GM21737 (cell line): ENCODE measurements around the gene PRSS48.
"Not testable (repeated sequence)": the region's sequence is repeated elsewhere in the genome, so short reads cannot be mapped to it uniquely, and the experiment has no call there.

Experiments used
- ATAC-seq: cut with Tn5 transposase; IDR thresholded peaks from one replicate; pipeline ENCODE4 v1.9.1; 2021; ENCODE audit warnings: mild to moderate bottlenecking, moderate library complexity; ENCODE audit not compliant: unreplicated experiment

PRSS48 gene

GRCh38 chr4:151315212-151315886, 38.4 kb downstream of the PRSS48 start:
- ATAC-seq = no peak

GRCh38 chr4:151316645-151317044, 39.7 kb downstream of the PRSS48 start:
- ATAC-seq = no peak

DNA sequence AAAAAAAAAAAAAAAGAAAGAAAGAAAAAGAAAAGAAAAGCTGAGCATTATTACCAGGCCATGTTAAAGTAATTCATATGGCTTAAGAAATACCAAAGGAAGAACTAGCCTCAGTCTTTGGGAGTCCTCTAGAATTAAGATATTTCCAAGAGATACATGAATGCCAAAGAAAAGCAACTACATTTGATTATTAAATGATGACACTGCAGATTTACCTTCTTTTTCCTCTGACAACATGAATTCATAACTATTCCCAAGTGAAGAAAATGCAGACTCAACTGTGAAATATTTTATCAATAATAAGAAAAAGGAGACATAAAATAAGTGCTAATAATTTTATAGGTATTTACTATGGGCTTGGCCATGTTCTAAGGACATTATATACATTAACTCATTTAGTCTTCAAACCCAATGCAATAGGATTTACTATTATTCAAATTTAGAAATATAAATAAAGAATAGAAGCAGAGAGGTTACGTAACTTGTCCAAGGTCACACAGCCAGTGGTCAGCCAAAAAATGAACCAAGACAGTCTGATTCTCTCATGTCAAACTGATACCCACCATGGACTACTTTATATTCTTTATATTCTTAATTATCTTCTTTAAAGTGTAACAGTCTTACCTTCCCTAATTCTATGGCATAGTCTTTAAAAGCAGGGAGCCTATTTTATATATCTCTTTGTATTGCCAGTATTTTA, 41.5 kb downstream of the PRSS48 start:
- no peak for ATAC-seq

- no peak for ATAC-seq
Observed at GRCh38 chr4:151319490-151319889, 42.5 kb downstream of the PRSS48 start.

- no peak for ATAC-seq
Observed at GRCh38 chr4:151321586-151321985, 44.6 kb downstream of the PRSS48 start.

DNA sequence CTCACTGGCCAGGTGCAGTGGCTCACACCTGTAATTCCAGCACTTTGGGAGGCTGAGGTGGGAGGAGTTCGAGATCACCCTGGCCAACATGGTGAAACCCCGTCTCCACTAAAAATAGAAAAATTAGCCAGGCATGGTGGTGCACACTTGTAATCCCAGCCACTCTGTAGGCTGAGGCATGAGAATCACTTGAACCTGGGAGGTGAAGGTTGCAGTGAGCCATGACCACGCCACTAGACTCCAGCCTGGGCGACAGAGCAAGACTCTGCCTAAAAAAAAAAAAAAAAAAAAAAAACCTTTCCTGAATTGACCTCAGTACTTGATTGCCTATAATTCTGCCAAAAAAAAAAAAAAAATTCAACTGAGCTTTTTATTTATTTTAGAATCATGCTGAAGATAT, 45.2 kb downstream of the PRSS48 start:
- not testable (repeated sequence) for ATAC-seq

DNA sequence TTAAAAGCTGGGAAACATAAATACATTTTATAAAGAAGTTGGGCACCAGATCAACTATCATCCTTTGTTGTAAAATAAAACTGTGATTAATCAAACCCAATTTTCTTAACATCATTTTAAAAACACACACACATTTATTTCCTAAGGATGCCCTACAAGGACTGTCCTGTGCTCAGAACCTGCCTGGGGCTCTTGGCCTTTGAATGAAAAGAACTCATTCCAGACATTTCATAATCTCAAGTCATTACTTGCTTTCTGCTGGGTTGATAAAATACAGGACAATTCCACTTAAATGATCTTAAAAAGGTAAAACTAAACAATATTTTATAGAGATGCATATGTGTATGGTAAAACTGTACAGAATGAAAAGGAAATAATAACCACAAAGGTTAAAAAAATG, 45.6 kb downstream of the PRSS48 start:
- no peak for ATAC-seq

DNA sequence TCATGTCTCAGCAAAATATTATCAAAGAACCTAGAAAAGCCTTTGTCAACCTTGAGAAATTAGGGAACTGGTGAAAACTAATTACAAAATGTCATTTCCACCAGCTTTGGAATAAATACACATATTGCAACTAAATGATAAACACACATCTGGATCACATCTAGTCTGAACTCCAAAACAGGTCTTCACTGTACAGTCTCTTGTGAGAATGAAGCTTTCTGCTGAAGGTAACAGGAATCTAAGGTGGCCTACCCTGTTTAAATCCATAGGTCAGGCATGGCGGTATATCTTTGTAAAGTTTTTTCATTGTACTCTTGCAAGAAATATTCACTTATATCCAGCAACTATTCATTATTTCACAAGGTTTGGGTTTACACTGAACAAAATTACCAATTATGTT, 46.7 kb downstream of the PRSS48 start:
- no peak for ATAC-seq

DNA sequence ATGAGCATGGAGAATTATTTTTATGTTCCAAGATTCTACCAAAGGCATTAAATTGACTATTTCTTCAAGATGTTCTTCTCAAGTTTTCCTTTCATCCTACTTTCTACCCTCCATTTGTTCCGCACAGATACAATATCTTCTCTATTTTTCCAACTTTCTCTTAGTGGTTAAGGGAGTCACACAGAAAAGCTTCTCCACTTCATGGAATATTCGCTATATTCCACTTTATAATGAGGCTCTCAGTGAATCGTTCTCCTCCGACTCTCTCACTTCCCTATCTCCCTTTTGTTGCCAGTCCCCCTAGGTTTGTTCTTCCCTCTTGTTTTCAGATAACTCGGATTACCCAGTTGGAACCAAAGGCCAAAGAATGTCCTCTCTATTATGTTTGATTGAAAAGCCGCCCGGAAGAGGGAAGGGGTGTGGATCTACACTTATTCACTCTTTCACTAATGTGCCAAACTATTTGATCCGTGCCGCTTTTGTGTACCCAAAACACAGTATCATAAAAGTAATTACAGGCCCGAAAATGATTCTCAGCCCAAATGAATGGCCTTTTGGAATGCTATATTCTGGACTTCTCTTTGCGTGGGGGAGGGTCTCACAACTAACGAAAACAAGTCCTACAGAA, 47.3 kb downstream of the PRSS48 start:
- ATAC-seq = no peak

GRCh38 chr4:151324752-151325110, 47.8 kb downstream of the PRSS48 start:
- ATAC-seq = no peak

DNA sequence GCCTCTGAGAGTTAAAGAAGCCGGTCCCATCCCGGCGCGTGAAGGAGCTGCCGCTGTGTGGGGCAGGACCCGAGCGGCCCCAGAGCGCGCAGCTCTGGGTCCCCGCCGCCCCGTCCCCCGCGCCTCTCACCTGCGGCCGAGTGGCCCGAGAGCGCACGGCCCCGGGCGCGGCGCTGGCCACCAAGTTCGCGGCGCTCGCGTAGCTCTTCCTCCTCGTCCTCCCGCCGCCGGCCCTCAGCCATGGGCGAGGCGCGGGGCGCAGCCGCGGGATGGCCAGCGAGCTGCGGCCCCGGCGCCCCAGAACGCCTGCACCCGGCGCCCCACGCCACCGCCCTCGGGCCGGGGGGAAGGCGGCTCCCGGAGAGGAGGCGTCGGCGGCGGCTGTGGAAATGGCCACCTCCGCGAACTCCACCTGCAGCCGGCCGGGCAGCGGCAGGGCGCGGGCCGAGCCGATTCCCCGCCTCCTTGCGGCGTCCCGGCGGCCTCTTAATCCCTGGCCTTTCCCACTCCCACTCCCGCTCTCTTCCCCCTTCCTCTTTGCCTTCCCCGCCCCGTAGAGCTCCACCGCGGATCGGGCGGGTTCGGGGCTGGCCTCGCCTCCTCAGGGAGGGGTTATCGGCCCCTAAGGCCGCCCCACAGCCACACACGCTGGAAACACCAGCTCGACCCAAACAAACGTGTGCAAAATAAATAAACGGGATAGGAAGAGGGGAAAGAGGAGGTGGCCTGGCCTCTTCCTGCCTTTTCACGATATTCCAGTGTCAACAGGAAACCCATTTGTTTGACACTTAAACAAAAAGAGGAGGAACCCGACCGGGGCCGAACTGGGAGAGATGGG, 48.4 kb downstream of the PRSS48 start, which contains the start of gene SH3D19:
Gene SH3D19, minus strand, starts transcription at position 495 of the 838 bp plus-strand sequence. Its CDS starts 253 bp downstream, at position 242.
- ATAC-seq = no peak

DNA sequence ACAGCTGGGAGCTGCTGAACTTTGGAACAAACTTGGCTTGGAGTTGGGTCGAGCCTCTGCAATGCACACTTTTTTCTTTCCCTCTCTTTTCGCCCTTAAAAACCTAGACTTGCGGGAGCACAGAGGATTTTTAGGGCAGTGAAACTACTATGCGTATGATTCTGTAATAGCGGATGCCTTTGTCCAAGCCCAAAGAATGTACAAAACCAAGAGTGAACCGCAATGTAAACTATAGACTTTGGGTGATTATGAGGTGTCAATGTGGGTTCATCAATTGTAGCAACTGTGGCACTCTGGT, 48.9 kb downstream of the PRSS48 start:
- no peak for ATAC-seq

GRCh38 chr4:151329217-151330007, 52.5 kb downstream of the PRSS48 start:
- ATAC-seq = no peak

DNA sequence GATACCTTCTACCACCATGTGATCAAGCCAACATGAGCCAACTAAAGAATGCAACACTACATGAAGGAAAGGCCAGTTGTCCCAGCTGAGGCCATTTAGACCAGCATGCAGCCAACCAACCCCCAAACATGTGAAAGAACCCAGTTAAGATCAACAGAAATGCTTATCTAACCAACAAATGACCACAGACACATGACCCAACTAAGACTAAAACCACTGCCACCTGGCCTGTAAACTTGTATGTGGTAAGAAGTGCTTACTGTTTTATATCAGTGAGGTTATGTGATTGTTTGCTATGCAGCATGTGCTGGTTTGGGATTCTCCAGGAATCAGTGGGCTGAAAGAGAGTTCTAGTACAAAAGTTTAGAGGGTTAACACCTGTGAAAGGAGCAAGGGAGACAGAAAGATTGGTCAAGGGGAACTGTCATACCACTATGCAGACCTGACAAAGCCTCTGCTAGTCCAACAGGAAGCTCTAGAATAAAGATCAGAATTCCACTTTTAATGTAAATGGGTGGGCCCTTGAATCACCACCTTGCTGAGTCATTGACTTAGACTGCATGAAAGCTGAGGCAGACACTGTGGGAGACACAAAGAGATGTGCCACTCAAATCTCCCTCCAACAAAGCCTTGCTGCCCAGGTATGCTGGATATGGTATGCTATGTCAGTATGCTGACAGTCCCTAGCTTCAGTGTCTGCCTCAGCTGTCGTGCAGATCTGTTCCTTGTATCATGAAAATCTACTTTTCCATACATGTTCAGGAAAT, 54.5 kb downstream of the PRSS48 start:
- no peak for ATAC-seq

- no peak for ATAC-seq
Observed at GRCh38 chr4:151339467-151339866, 62.5 kb downstream of the PRSS48 start.

DNA sequence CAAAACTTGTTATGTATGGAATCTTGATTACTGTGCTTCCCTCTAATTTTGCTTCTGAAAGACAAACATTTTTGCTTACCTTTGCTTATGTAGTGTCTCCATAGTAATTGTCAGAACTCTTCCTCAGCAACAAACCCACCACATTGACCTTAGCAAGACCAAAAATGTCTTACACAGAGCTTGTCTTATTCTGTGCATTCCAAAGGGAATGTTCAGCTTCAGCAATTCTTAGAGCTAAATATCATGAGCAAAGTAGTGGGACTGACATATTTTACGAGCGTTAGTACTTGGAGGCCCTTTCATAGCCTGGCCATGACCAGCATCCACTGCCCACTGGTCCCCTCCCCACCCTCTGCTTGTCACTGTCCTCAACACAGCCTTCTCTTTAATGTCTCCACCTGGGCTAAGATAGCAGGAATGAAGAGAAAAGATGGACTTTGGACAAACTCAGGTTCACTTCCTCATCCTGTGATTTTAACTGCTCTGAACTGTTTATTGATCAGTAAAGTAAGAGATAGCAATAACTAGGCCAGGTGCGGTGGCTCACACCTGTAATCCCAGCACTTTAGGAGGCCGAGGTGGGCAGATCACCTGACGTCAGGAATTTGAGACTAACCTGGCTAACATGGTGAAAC, 63.9 kb downstream of the PRSS48 start:
- ATAC-seq = no peak
